ENCODE data around the gene MYH14. TPM values are rescaled to one million over a fixed set of nuclear protein-coding genes. Genes with fewer than 3 reads are reported as not detected.

Gene MYH14
- total and polyA plus RNA-seq, 2 of the 4 experiments (the other 2 are of a cell fraction): not detected

DNA sequence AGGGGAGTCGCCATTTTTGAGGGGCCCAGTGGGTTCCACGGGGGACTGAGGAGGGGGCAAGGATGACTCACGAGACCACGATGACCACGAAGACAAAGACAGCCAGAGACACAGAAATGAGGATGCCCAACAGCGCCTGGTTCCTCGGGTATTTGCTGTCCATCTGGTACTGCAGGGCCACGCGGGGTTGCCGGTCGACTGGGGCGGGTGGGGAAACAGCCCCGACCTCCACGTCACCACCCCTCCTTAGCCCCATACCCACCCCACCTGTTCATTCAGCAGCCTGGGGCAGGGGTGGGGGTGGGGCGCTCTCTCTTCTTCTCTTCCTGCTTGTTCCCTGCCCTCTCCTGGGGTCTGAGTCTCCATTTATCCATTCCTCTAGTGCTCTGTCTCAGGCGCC is 48.9 kb upstream of the MYH14 start:
- DNase-seq: no peak
- intact Hi-C loops (cut with micrococcal nuclease) (no loop called here), dilution Hi-C loops (cut with HindIII; ENCODE audit: low sequenced_read_pairs, unreplicated experiment) (no loop called here), in situ Hi-C loops (cut with MboI; ENCODE audit: low sequenced_read_pairs) (no loop called here)
- H2BK120ac ChIP-seq (ENCODE audit: low read depth, low read length): no peak overlapping the region
- CTCF ChIA-PET: no interaction called here
- no peak overlapping the region for H3K14ac ChIP-seq (replicated peaks; ENCODE audit: low read depth, low read length)
- H3K4me3 ChIP-seq (ENCODE audit: insufficient read depth, low read depth, low read length): no peak overlapping the region
- no peak for ATAC-seq (ENCODE audit: low read depth)
- TF ChIP-seq RAD21 (IDR thresholded peaks at IDR 0.05; ENCODE audit: low read length): no peak
- TF ChIP-seq, protein P1, sequence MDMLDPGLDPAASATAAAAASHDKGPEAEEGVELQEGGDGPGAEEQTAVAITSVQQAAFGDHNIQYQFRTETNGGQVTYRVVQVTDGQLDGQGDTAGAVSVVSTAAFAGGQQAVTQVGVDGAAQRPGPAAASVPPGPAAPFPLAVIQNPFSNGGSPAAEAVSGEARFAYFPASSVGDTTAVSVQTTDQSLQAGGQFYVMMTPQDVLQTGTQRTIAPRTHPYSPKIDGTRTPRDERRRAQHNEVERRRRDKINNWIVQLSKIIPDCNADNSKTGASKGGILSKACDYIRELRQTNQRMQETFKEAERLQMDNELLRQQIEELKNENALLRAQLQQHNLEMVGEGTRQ (IDR thresholded peaks at IDR 0.05; ENCODE audit: low read depth, low read length): no peak
- TF ChIP-seq SMC3 (IDR thresholded peaks at IDR 0.05; ENCODE audit: low read depth, low read length): no peak
- no peak for TF ChIP-seq FOS (IDR thresholded peaks at IDR 0.05; ENCODE audit: low read depth, low read length)
- TF ChIP-seq RCOR1 (IDR thresholded peaks at IDR 0.05; ENCODE audit: insufficient replicate concordance, low read length): no peak
- no peak for TF ChIP-seq POLR2A (IDR thresholded peaks at IDR 0.05; ENCODE audit: low read depth, low read length)
- TF ChIP-seq BHLHE40 (IDR thresholded peaks at IDR 0.05; ENCODE audit: low read depth, low read length): no peak
- TF ChIP-seq, protein P2, sequence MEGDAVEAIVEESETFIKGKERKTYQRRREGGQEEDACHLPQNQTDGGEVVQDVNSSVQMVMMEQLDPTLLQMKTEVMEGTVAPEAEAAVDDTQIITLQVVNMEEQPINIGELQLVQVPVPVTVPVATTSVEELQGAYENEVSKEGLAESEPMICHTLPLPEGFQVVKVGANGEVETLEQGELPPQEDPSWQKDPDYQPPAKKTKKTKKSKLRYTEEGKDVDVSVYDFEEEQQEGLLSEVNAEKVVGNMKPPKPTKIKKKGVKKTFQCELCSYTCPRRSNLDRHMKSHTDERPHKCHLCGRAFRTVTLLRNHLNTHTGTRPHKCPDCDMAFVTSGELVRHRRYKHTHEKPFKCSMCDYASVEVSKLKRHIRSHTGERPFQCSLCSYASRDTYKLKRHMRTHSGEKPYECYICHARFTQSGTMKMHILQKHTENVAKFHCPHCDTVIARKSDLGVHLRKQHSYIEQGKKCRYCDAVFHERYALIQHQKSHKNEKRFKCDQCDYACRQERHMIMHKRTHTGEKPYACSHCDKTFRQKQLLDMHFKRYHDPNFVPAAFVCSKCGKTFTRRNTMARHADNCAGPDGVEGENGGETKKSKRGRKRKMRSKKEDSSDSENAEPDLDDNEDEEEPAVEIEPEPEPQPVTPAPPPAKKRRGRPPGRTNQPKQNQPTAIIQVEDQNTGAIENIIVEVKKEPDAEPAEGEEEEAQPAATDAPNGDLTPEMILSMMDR (conservative IDR thresholded peaks at IDR 0.05; ENCODE audit: low read depth, low read length): no peak
- no peak for TF ChIP-seq CHD1 (IDR thresholded peaks at IDR 0.05; ENCODE audit: low read depth, low read length)
- TF ChIP-seq CEBPB (IDR thresholded peaks at IDR 0.05; ENCODE audit: low read depth, low read length): no peak
- TF ChIP-seq, protein P3, sequence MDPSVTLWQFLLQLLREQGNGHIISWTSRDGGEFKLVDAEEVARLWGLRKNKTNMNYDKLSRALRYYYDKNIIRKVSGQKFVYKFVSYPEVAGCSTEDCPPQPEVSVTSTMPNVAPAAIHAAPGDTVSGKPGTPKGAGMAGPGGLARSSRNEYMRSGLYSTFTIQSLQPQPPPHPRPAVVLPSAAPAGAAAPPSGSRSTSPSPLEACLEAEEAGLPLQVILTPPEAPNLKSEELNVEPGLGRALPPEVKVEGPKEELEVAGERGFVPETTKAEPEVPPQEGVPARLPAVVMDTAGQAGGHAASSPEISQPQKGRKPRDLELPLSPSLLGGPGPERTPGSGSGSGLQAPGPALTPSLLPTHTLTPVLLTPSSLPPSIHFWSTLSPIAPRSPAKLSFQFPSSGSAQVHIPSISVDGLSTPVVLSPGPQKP (IDR thresholded peaks at IDR 0.05; ENCODE audit: borderline replicate concordance, low read depth, low read length): no peak
- no peak for TF ChIP-seq MXI1 (IDR thresholded peaks at IDR 0.05; ENCODE audit: borderline replicate concordance, low read depth, low read length)
- no peak for TF ChIP-seq RFX5 (IDR thresholded peaks at IDR 0.05; ENCODE audit: low read depth, low read length)
- no peak for TF ChIP-seq NFE2L2 (IDR thresholded peaks at IDR 0.05; ENCODE audit: low read depth, low read length)
- no peak for TF ChIP-seq MAFK (IDR thresholded peaks at IDR 0.05; ENCODE audit: low read depth, low read length)
- TF ChIP-seq MAZ (IDR thresholded peaks at IDR 0.05; ENCODE audit: borderline replicate concordance, low read depth, low read length): no peak
- no peak overlapping the region for H3K56ac ChIP-seq (ENCODE audit: extremely low read depth, insufficient read depth, low read length)
- H4K5ac ChIP-seq (ENCODE audit: low read depth, low read length): no peak overlapping the region
- H2AFZ ChIP-seq (replicated peaks; ENCODE audit: low read length, poor library complexity): no peak overlapping the region
- H3K23ac ChIP-seq (ENCODE audit: low read depth, low read length): no peak overlapping the region
- no peak overlapping the region for H3K4ac ChIP-seq (ENCODE audit: low read depth, low read length)
- BruUV-seq (replicated peaks): no TSS peak
- POLR2A ChIA-PET (ENCODE audit: unreplicated experiment): no interaction called here
- no peaks in the 10 kb centered on the region for H3K79me1 ChIP-seq (ENCODE audit: low read depth in 1 of 2, low read length in 2 of 2)
- no peaks in the 10 kb centered on the region for H3K36me3 ChIP-seq (ENCODE audit: control insufficient read depth, insufficient read depth, low read length)
- H2BK15ac ChIP-seq (ENCODE audit: low read depth, low read length): no peak overlapping the region
- H3K4me1 ChIP-seq (ENCODE audit: control insufficient read depth, insufficient read depth, low read length): no peaks in the 10 kb centered on the region
- H4K20me1 ChIP-seq (ENCODE audit: insufficient read depth, low read length): no peaks in the 10 kb centered on the region
- no peak overlapping the region for H3K4me2 ChIP-seq (ENCODE audit: low read depth, low read length)
- no peak overlapping the region for H2AK9ac ChIP-seq (replicated peaks; ENCODE audit: low read depth, low read length, poor library complexity)
- no peak overlapping the region for H3K18ac ChIP-seq (ENCODE audit: low read depth, low read length)
- H3K27ac ChIP-seq (ENCODE audit: insufficient read depth, low read length): no peak overlapping the region
- 80% methylated on average over 3 of the region's 16 CpGs; no CpG with 5 or more reads in 1 of the 2 experiments for WGBS, 2 experiments (ENCODE audit: extremely low coverage in 2 of 2, insufficient read length in 1 of 2)
- no peak overlapping the region for H2BK5ac ChIP-seq (ENCODE audit: low read depth, low read length, poor library complexity, severe bottlenecking)
- no peak overlapping the region for H3K9ac ChIP-seq (ENCODE audit: low read depth, low read length)
- H2BK20ac ChIP-seq (ENCODE audit: low read depth, low read length): no peak overlapping the region
- H4K8ac ChIP-seq (ENCODE audit: low read depth in 2 of 2, low read length in 2 of 2): no peak overlapping the region
- no peak overlapping the region for H4K91ac ChIP-seq (ENCODE audit: insufficient read depth, low read depth, low read length)
- no peaks in the 10 kb centered on the region for H3K9me1 ChIP-seq (ENCODE audit: insufficient read depth, low read length)
- no peaks in the 10 kb centered on the region for H3K27me3 ChIP-seq (ENCODE audit: control insufficient read depth, insufficient read depth, low read length)
- H3K9me3 ChIP-seq (ENCODE audit: control insufficient read depth, insufficient read depth, low read length): peaks cover 10% of the 10 kb centered on the region
- no peak overlapping the region for H2AK5ac ChIP-seq (ENCODE audit: low read depth, low read length)

Measured in IMR-90 (cell line).